ENCODE results near the gene KLHL29.

Gene KLHL29

GRCh38 chr2:23518481-23519333 is 133.7 kb downstream of the KLHL29 start:
- no peak for DNase-seq

DNA sequence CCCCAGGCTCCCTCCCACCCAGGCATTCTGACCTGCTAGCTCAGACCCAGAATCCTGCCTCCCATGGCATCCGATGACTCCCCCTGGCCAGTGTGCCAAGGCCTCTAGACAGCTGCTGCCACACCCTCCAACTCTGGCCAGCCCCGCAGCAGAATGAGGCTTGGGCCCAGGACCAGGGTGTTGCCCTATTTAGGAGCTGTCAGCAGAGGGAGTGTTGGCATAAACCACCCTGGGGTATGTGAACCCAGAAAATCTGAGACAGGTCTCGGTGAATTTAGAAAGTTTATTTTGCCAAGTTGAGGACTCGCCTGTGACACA is 134.3 kb downstream of the KLHL29 start:
- DNase-seq = no peak

DNA sequence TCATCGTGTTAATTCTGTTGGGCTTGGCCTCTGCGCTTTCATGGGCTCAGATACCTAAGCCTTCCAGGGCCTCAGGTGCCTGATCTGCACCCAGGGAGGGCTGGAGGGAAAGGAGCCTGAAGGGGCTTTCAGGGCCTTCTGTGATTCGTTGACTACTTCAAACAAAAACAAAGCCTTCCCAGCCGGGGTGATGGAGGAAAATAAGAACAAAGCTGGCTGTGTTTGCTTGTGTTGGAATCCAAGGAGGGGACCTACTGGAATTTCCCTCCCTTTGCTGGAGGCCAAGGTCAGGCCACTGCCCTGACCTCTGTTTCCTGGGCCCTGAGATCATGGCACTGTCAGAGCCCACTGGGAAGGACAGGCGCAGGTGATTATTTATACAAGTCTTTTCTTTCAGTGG is 135.3 kb downstream of the KLHL29 start:
- DNase-seq = no peak

- no peak for DNase-seq
These were observed 136.1 kb downstream of the KLHL29 start for GRCh38 chr2:23521060-23521459.

- DNase-seq = no peak
These were observed 137.9 kb downstream of the KLHL29 start for GRCh38 chr2:23522726-23523372.

- peak in 1 of 2 experiments; percentile 45 for DNase-seq
These were observed 138.6 kb downstream of the KLHL29 start for GRCh38 chr2:23523373-23524260.

- DNase-seq = peak in 1 of 2 experiments; percentile 43
These were observed 139.3 kb downstream of the KLHL29 start for GRCh38 chr2:23524261-23524706.

- no peak for DNase-seq
These were observed 140.3 kb downstream of the KLHL29 start for GRCh38 chr2:23525137-23525765.

- DNase-seq = no peak
These were observed 141.1 kb downstream of the KLHL29 start for GRCh38 chr2:23526114-23526513.

DNA sequence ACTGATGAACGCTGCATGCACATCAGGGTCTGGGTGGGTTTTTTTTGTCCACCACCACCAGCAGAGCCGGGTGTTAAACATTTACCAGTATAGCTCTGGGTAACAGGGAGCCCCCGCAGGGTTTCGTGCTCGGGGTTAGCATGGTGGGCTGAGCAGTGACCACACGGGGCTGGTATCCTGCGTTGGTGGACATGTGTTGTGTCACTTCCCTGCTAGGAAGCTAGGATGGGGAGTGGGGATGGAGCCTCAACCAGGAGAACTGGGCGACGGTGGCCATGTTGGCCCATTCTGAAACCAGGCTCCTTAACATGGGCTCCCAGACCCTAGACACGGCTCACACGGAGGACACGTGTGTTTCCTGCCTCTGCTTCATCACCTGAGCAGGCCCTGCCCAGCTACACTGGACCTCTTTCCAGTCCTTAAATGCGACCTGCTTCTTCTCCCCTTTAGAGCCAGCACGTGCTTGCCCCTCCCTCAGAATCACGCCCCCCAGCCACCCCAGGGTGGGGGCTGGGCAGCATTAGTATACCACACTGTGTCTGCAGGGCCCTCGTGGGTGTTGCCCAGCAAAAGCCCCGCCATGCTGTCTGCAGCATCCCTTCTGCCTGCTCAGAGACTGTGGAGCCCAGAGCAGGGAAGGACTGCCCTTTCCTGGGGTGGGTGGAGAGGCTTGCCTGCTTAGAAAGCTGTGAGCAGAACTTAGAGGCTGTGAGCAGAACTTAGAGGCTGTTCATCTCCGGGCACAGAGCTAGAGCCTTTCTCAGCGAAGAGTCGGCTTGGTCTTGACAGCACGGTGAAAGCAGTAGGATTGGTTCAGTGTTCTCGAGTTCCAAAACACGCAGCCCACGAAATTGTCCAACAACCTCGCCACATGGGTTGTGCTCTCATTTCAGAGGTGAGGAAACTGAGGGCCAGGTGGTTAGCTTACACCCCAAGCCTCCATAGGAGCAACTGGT is 142.1 kb downstream of the KLHL29 start:
- no peak for DNase-seq

- no peak for DNase-seq
These were observed 143.2 kb downstream of the KLHL29 start for GRCh38 chr2:23528171-23528570.

- no peak for DNase-seq
These were observed 143.7 kb downstream of the KLHL29 start for GRCh38 chr2:23528690-23529089.

- DNase-seq = no peak
These were observed 144.7 kb downstream of the KLHL29 start for GRCh38 chr2:23529659-23530058.

DNA sequence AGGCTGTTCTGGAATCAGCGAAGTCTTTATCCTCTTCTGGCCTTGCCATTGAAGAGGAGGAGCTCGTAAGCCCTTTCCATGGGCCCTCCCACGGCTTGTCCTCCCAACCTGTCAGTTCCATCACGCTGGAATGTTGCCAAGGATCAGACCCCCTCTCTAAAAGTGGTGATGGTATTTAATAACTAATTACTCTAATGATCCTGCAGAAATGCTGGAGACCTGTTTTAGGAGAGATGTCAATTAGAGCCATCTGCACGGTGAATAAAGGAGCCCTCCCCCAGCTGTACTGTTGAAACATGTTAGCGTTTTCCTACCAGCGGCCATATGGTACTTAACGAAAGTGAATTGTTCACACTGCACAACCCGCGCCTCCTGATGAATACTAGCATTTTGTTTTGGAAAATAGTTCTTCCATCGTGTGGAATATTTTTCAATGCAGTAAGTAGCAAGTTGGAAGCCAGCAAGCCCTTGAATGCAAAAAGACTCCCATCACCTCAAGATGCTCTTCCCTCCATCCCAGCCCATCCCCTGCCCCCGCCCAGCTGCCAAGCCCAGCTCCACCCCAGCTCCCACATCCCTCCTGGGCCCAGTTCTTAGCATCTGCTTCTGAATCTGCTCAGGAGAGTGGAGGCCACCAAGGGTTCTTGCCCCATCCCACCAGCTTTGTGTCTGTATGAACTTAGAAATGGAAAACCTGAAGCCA is 145.4 kb downstream of the KLHL29 start:
- peak; percentile 28 to 57 for DNase-seq

DNA sequence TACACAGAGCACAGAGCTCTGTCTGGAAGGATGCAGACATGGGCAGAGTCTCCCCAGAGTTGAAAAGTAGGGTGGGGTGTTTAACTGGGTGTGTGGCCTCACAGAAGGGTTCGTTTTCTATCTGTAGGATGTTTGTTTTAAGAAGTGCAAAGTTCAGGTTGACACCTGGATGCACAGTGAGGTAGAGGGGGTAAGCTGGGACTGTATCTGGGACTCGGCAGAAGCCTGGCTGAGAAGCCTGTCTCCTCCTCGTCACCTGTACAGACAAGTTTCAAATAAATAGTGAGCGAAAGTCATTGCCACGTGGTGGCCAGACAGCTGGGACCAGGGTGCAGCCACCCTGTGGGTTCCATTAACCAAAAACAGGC is 145.9 kb downstream of the KLHL29 start:
- DNase-seq = no peak

GRCh38 chr2:23531280-23531679 is 146.3 kb downstream of the KLHL29 start:
- no peak for DNase-seq

DNA sequence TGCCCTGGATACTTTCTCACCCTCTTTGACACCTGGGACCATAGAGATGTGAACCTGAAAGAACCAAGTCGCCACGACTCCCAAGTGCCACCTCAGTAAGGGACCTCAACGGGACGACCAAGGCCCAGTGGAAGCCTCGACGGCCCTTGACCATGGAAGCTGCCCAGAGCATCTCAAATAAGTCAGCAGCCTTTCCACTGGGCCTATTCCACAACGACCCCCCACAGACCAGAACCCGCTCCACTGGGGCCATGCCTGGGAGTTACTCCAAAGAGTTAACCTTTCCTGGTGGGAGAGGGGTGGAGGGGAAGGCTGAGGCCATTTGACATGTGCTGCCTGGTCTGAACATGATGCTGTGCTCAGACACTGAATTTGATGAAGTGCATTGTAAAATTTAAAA is 146.9 kb downstream of the KLHL29 start:
- no peak for DNase-seq

DNA sequence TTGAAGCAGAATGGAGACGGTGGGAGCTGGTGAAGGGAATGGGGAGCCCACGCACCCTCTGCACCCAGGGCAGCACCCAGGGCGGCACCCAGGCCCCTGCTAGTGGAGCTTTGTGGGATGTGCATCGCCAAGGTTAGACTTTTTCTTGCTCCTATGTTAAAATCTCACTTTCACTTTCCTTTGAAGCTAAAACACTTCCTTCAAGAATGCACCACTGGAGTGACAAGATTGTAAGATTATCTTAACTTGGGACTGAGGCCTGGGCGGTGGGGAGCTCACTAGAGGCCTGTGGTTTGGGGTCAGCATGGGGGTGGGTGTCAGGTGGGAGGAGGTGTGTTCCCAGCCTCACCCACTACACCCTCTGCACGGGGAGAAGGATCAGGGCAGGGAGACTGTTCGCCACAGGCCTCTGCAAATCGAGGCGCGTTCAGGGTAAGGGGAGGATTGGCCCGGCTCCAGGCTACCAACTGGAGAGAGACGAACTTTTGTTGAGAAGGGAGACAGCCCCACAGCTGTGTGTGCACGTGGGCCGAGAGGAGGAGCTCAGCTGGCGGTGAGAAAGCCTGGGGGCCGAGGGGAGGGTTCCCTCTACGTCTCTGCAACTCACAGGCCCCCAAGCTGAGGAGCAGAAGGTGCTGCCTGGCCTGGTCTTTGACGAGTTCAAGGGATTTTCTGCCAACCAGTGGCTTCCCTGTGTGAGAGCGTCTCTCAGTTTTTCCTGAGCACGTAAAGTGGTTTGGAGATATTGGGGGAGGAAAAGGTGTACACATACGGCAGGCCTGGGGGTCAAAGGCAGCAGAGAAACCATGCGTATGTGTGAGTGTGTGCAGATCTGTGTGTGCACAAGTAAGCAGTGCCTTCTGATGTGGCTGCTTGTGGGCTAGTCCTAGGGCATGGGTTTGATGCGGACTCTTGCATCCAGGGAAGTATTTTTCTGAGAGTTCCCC is 147.7 kb downstream of the KLHL29 start:
- DNase-seq = peak; percentile 40 to 65

GRCh38 chr2:23533338-23533695 is 148.3 kb downstream of the KLHL29 start:
- DNase-seq = peak; percentile 17 to 38

- DNase-seq = peak in 1 of 2 experiments; percentile 63
These were observed 149.8 kb downstream of the KLHL29 start for GRCh38 chr2:23534771-23535170.

Data from NCI-H2081 (cell line).